Heart left ventricle (tissue), 16 donors: ENCODE measurements around the gene DUS1L. TPM values are rescaled to one million over a fixed set of nuclear protein-coding genes. Genes with fewer than 3 reads are reported as not detected.

Source experiments
- ATAC-seq, 4 donors: fragments of 200-7000 bp; cut with Tn5 transposase; one replicate each; pipeline ENCODE4 v1.9.1; 2020 to 2022; ENCODE audit warnings: moderate library complexity in 4 of 4, mild to moderate bottlenecking in 3 of 4, moderate number of reproducible peaks in 1 of 4
- DNase-seq, 5 donors: peaks; one replicate each; pipeline ENCODE4 v3.0.0-alpha.2; 2020
- H3K27ac ChIP-seq, 12 donors: fragments of 200-600 bp; sonication (generic) in 4 of 12; one replicate each; pipeline versions ENCODE4 v1.5.0 to v1.8.0; 2016 to 2022; ENCODE audit warnings: mild to moderate bottlenecking in 2 of 12
- H3K27me3 ChIP-seq, 9 donors: fragments of 200-600 bp; sonication (generic) in 2 of 9; one replicate each; pipeline versions ENCODE4 v1.5.1 to v1.8.0; 2016 to 2022; ENCODE audit warnings: mild to moderate bottlenecking in 3 of 9
- H3K36me3 ChIP-seq, 9 donors: fragments of 200-600 bp; sonication (generic) in 2 of 9; one replicate each; pipeline versions ENCODE4 v1.5.0 to v1.8.0; 2018 to 2022; ENCODE audit warnings: mild to moderate bottlenecking in 2 of 9
- H3K4me1 ChIP-seq, 12 donors: fragments of 200-600 bp; sonication (generic) in 4 of 12; one replicate each; pipeline versions ENCODE4 v1.5.0 to v1.8.0; 2016 to 2022; ENCODE audit warnings: mild to moderate bottlenecking in 3 of 12
- H3K4me3 ChIP-seq, 12 donors: fragments of 200-600 bp; sonication (generic) in 4 of 12; one replicate each; pipeline versions ENCODE4 v1.5.0 to v1.8.0; 2017 to 2022; ENCODE audit warnings: mild to moderate bottlenecking in 9 of 12, moderate library complexity in 4 of 12
- H3K9me3 ChIP-seq, 12 donors: fragments of 200-600 bp; sonication (generic) in 4 of 12; one replicate each; pipeline versions ENCODE4 v1.5.0 to v1.8.0; 2016 to 2022; ENCODE audit warnings: mild to moderate bottlenecking in 1 of 12
- POLR2A ChIP-seq, 2 donors: fragments of 450-650 bp; IDR thresholded peaks; one replicate each; pipeline ENCODE4 v1.6.1; 2017; ENCODE audit warnings: antibody characterized with exemption in 2 of 2, mild to moderate bottlenecking in 2 of 2, moderate library complexity in 2 of 2
- whole genome bisulfite sequencing, 4 donors: extraction: QIAGEN DNeasy Blood & Tissue Kit in 2 of 4; methylation state at CpG; one replicate each; pipeline versions ENCODE4 v1.1.5 to v1.1.7; 2013 to 2018; 5-methylcytosine and 5-hydroxymethylcytosine counted together
- intact Hi-C, 10 donors: fragments of 100-400 bp; cut with DNase I; formaldehyde crosslinking; loops; one replicate each; pipeline versions ENCODE4 v1.11.1 to v1.14.2; 2022
- polyA plus RNA-seq, 2 donors: library from polyadenylated mRNA; stranded (reverse); fragments of 200-250 nt; gene quantifications; one replicate each; pipeline ENCODE4 v1.2.3, GENCODE V29; 2013
- total RNA-seq, 9 donors: library from RNA; depleted of rRNA in 2 of 9; stranded (reverse); fragments of >200 nt in 2 of 9; fragmentation: NEBNext Ultra II Directional in 3 of 9; extraction: Animal tissue kit (Norgen Biotek cat#: 25700) in 3 of 9; gene quantifications; one replicate each; pipeline versions ENCODE4 v1.1.0 to v1.2.4, GENCODE V29; 2016 to 2023
- TF ChIP-seq, protein P1 (sequence below), 12 donors: fragments of 200-600 bp; sonication (generic) in 4 of 12; IDR thresholded peaks; one replicate each; pipeline versions ENCODE4 v1.5.0 to v1.8.0; 2018 to 2022; ENCODE audit warnings: antibody characterized with exemption in 12 of 12, mild to moderate bottlenecking in 5 of 12
- donor health status: ischemic (EF 13 %, LVEDD 7.1; RV severe dilation, severe dysfunction).
- donor health status: healthy with polysubstance abuse.
- donor health status: DM: no; HTN: yes; CAD: no.
- donor health status: DM: no; HTN: no; CAD: no.
- donor health status: ischemic (EF 25% LVEDD 6.9; RV normal size, moderate dysfunction).
- donor health status: ischemic (EF 25% LVEDD 5.7; RV mildly dilated, moderate dysfunction).
- donor health status: healthy.
- donor health status: DM: yes; HTN: yes; CAD: no.
- donor health status: ischemic (EF 35%, LVEDD 5.7; RV mildly dilated, moderate dysfunction).
- donor health status: nonischemic (EF 11% LVEDD 7.7; RV severe dilation, severe dysfunction).
- donor health status: DM: yes; HTN: yes; CAD: no.
- donor health status: PGD.
- donor health status: ischemic (EF 29% LVEDD 5.4; RV normal size, mild dysfunction).
- donor health status: nonischemic (EF 23%, LVEDD 6.1; RV moderate dilation, normal function).

The DUS1L gene
- total and polyA plus RNA-seq, 11 donors = 41.5 to 113 (median 60.4) TPM

DNA sequence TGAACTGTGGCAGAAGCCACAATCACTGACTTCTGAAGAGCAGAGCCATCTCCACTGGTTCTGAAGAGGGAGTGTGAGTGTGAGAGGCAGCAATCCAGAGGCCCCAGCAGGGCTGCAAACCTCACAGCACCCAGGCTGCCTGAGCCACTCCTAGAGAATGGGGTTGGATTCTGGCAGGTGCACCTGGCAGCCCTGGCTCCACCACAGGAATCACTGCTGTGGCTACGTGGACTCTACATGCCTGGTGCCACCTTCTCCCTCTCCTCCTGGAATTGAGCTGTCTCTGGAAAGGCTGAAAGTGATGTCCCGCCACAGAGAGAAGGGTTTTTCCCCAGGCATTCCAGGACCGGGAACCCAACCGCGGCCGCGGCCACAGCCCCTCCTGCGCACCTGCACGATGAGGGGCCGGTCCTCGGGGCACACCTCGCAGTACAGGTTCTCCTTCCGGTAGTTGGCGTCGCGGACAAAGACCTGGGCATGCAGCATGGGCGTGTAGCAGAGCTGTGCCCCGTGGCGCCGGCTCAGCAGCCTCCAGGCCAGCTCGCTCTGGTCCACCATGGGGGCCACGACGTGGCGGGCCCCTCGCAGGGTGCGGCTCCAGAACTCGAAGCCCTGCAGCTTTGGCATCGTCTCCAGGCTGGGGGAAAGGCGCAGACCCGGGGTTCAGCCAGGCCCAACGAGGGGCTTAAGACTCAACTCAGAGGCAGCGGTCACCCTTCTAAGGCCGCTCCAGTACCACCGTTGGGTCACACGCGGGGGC is 991 bp downstream of the DUS1L start:
- no peak for TF ChIP-seq POLR2A (IDR thresholded peaks at IDR 0.05)
- TF ChIP-seq, protein P1, sequence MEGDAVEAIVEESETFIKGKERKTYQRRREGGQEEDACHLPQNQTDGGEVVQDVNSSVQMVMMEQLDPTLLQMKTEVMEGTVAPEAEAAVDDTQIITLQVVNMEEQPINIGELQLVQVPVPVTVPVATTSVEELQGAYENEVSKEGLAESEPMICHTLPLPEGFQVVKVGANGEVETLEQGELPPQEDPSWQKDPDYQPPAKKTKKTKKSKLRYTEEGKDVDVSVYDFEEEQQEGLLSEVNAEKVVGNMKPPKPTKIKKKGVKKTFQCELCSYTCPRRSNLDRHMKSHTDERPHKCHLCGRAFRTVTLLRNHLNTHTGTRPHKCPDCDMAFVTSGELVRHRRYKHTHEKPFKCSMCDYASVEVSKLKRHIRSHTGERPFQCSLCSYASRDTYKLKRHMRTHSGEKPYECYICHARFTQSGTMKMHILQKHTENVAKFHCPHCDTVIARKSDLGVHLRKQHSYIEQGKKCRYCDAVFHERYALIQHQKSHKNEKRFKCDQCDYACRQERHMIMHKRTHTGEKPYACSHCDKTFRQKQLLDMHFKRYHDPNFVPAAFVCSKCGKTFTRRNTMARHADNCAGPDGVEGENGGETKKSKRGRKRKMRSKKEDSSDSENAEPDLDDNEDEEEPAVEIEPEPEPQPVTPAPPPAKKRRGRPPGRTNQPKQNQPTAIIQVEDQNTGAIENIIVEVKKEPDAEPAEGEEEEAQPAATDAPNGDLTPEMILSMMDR (IDR thresholded peaks at IDR 0.05) = no peak

DNA sequence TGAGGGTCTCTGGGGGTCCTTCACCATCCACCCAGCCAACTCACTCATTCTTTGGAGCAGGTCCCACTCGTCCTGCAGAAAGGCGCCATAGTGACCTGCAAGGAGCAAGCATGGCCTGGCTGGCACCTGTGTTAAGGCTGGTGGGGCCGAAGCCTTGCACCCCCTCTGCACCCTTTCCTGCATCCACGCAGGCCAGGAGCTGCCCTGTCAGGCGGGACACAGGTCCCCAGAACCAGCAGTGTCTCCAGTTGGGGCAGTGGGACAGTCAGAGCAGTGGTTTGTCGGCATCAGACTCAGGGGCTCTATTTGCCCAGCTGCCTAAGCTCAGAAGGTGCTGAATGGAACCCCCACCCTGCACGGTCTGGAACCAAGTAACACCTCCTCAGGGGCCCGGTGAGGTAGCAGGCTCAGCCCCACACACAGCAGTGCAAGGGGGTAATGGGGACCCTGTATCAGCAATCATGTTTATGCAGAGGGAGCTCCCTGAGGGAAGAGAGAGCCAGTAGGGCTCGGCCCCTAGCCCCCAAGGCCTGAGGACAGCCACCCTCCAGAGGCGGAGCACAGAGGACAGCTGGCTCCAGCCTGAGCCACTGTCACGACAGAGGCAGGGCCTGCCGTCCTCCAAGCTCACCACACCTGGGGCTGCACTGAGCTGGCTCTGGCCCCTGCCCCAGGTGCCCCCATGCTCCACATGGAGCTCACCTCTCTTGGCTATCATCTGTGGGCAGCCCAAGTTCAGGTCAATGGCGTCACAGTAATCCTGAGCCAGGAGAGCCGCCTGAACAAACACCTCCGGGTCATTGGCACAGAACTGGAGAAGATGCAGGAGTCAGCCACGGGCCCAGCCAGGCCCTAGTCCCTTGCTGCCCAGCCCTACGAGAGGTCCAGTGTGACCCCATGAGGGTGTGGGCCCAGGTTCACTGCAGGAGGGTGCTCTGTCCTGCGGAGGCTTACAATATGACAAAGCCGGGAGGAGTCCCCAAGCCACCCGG is 1.9 kb downstream of the DUS1L start:
- intact Hi-C loops = loop anchor here in 1 of 10 donors (2.0 kb wide), 1 partner anchor 35 kb away; the partner anchor contains the start of gene FASN
- Histone ChIP-seq H3K4me1 (peaks cover 0 to 27% (median 19%) of the 10 kb centered on the region in 12 donors), H3K27ac (no peak overlapping the region), H3K27me3 (no peaks in the 10 kb centered on the region), H3K9me3 (no peaks in the 10 kb centered on the region), H3K36me3 (peaks cover 0 to 52% (median 36%) of the 10 kb centered on the region in 9 donors), H3K4me3 (peak overlapping the region in 4 of 12 donors; percentile 93 to 95 (median 94))
- DNase-seq = peak in 3 of 5 donors; percentile 18 to 54 (median 18)
- TF ChIP-seq, protein P1 (IDR thresholded peaks at IDR 0.05) = no peak
- no peak for TF ChIP-seq POLR2A (IDR thresholded peaks at IDR 0.05)
- ATAC-seq = no peak
- WGBS, 4 donors = 81 to 85% (median 82%) methylated on average over 15 to 20 of the region's 20 CpGs

More for the DNA sequence above, 991 bp downstream of the DUS1L start:
- peak overlapping the region in 8 of 12 donors; percentile 75 to 93 (median 88) for H3K27ac ChIP-seq
- H3K4me1 ChIP-seq = peaks cover 0 to 27% (median 19%) of the 10 kb centered on the region in 12 donors
- ATAC-seq (peak in 2 of 4 donors; percentile 2 to 4), DNase-seq (peak in 3 of 5 donors; percentile 24 to 61 (median 24))
- no peaks in the 10 kb centered on the region for H3K9me3 ChIP-seq
- 36 to 65% (median 41%) methylated on average over 12 to 36 of the region's 36 CpGs for WGBS, 4 donors
- H3K4me3 ChIP-seq = peak overlapping the region; percentile 78 to 98 (median 93)
- no peaks in the 10 kb centered on the region for H3K27me3 ChIP-seq
- peaks cover 0 to 43% (median 29%) of the 10 kb centered on the region in 9 donors for H3K36me3 ChIP-seq
- intact Hi-C loops = loop anchor here in 1 of 10 donors (2.0 kb wide), 1 partner anchor 34 kb away; the partner anchor contains the start of gene FASN

DNA sequence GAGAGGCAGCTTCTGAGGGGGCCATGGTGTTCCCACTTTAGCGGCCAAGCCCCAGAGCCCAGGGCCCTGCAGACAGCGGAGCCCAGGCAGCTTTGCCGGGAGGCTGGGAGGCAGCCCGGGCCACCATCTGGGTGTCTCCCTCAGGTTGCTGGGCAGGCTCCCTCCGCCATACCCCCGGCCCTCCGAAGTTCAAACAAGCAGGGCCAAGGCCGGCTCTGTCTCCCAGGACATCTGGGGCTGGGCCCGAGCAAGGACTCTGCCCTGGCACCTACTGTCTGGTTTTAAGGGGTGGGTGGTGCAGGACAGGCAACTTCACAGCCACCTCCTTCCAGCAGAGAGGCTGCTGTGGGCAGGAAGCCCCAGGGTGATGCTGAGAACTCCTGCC is 2.6 kb downstream of the DUS1L start:
- ATAC-seq = no peak
- Histone ChIP-seq H3K27ac (no peak overlapping the region), H3K4me3 (no peak overlapping the region), H3K9me3 (no peaks in the 10 kb centered on the region), H3K27me3 (no peaks in the 10 kb centered on the region), H3K4me1 (peaks cover 0 to 27% (median 19%) of the 10 kb centered on the region in 12 donors), H3K36me3 (peaks cover 0 to 59% (median 44%) of the 10 kb centered on the region in 9 donors)
- TF ChIP-seq POLR2A (IDR thresholded peaks at IDR 0.05) = no peak
- TF ChIP-seq, protein P1 (IDR thresholded peaks at IDR 0.05) = no peak
- 91 to 94% (median 93%) methylated on average over 5 to 9 of the region's 9 CpGs for WGBS, 4 donors
- intact Hi-C loops = no loop called here
- peak in 1 of 5 donors; percentile 44 for DNase-seq
